HG03558 (cell line): ENCODE data around the gene HSD11B2.
A peak's percentile ranks its signal among the peaks of the same experiment; 100 is the strongest.

ENCODE experiments used
- ATAC-seq: cut with Tn5 transposase; IDR thresholded peaks from one replicate; pipeline ENCODE4 v1.9.1; 2021; ENCODE audit warnings: moderate number of reproducible peaks; ENCODE audit not compliant: unreplicated experiment; ENCODE audit errors: extremely low read depth

HSD11B2 gene

DNA sequence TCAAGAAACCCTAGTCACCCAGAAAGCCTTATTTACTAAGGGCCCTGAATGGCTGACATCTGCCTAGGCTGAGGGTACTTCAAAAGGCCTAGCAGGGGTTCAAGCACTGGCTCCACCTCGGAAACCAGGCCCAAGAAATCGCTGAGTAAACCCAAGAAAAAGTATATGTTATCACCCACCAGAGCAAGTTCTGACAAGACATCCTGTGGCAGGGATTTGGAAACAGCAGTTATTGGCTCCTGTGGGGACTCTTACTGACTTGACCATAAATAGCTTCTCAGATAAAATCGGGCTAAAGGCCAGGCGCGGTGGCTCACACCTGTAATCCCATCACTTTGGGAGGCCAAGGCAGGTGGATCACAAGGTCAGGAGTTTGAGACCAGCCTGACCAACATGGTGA, 37.8 kb downstream of the HSD11B2 start:
- ATAC-seq, result no peak

DNA sequence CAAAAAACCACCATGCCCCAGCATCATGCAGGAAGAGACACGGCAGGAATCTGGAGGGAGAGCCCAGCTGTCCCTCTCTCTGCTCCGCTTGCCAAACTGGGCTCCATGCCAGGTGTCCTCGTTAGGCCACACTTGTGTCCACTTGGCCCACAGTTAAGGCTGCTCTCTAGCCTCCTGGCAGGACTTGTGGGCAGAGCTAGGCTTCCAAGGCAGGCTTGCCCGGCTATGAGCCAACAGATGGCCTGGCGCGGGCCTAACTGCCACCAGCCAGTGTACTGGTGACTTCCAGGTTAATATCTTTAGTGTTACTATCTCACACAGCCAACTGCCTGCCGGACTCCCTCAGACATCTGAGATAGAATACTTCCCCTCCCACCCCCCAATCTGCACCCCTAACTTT, 39.4 kb downstream of the HSD11B2 start:
- ATAC-seq, result no peak

DNA sequence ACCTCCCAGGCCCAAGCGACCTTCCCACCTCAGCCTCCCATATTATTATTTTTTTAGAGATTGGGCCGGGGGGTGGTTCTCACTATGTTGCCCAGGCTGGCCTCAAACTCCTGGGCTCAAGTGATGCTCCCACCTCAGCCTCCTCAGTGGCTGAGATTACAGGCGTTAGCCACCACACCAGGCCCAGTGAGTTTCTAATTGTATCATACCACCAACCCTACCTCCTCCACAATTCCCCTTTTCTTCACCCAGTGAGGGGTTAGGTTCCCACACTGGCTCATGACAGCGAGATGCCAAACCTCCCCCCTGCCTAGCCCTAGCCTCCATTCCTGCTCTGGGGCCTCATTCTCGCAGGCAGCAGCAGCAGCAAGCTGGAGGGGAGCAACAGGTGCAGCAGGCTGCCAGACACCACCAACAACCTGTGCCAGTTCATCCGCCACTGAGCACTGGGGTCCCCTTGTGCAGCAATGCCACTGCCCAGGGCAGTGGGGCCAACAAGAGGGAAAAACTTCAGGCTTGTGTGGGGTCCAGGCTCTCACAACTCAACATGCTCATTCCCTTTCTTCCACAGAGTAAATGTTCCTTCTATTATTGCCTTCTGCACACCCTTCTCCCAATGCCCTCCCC, 41.0 kb downstream of the HSD11B2 start:
- ATAC-seq, result no peak

DNA sequence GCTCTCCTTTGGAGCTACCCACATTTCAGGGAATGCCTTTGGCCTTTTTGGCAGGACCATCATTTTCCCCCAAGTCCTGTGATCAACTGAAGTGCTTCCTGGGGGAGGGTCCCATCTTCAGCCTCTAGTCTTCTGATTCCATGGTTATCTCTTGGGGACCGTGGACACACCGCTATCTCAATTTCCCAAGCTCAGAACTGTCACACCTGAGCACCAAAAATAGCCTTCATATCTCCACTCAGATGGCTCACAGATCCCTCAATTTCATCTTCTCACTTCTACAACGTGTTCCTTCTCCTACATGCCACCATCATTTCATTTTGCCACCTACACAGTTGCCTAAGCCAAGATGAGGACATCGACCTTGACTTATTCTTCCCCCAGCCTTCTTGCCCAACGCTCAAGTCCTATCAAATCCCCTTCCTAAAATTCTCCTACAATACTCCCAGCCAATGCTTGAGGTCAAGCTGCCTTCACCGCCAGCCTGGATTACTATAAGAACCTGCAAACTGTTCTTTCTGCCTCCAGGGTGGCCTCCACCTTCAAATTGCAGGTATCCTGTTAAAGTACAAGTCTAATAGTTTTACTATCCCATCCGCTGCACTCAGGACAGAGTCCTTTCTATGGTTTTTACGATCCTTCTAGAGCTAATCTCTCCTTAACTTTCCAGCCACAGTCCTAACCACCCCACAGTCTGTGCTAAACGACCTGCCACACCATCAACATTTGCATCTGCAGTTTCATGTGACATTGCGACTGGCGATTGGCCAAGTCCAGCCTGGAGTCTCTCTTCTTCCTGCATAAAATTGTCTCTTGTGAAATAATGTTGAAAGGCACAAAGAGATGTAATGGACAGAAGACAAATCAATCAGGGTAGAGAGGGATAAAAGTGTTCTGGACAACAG, 43.9 kb downstream of the HSD11B2 start:
- no peak for ATAC-seq

DNA sequence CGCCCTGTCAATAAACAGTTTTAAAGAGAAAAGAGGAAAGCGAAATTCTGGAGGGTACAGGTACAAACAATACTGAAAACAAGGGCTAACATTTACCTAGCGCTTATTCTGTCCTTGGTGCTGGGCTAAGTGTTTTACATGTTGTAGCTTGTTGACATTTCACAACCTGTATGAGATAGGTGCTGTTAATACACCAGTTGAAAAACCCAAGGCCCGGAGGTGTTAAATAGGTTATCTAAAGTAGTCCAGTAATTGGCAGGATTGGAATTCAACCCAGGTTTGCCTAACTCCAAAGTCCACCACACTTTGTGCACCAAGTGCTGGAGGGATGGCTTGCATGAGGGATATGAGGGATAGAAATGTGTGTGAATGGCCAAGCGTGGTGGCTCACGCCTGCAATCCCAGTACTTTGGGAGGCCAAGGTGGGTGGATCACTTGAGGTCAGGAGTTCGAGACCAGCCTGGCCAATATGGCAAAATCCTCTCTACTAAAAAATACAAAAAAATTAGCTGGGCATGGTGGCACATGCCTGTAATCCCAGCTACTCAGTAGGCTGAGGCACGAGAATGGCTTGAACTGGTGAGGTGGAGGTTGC, 47.1 kb downstream of the HSD11B2 start:
- no peak for ATAC-seq

DNA sequence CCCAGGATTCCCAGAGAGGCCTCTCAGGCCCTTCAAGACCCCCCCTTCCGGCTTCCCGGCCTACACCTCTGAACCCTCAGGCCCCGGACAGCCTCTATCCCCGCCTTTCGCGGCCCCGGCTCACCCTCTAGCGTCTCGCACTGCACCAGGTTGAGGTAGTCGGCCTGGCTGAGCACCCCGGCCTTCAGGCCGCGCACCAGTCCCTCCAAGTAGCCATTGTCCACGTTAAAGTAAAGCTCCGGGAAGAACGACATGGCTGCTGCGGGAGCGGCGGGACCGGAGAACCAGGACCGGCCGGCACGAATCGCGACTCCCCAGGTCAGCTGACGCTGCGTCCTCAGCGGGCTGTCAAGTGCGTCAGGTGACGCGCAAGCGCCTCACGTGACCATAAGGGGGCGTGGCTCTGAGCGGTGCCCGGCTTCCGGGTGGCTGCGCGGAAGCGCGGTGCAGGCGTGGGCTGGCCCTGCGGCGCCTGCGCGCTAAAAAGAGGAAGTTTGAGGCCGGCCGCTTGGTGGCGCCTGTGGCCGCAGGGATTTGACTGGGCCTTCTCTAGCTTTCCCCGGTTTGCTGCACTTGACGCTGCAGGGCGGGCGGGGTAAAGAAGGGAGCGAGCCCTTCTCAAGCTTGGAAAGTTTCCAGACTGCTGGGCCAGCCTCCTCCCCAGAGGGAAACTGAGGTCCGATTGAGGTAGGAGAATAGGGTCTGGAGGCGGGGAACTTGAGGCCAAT, 50.1 kb downstream of the HSD11B2 start, which contains the start of gene ATP6V0D1:
Gene ATP6V0D1, minus strand, starts transcription at position 325 of the 728 bp plus-strand sequence. Its CDS starts 71 bp downstream, at position 254.
- ATAC-seq, result peak; percentile 88

DNA sequence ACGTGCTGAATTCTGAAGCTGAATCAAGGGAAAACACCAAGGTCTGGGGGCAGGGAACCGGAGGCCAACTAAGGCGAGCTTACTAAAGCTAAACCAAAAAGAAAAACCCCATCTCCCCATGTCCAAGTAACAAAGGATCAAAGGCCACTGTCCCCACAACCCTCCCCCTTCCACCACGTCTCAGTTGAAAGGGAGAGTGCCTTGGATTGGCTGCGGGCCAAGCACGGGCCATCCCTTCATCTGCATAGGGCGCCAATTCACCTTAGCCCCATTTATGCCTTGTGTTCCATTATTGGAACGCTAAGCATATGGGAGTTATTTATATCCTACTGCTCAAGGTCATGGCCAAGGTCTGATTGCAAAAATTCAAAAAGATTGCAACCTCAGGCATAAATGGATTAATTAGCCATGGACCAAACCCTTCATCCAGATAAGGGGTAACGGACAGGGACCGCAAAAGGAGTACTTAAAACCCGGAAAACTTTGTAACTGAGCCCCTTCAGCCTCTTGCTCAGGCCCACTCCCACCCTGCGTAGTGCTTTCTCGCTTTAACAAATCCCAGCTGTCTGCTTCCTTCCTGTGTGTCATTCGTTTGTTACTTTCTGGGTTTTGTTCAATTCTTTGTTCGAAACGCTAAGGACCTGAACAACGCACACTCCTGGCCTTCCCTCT, 50.8 kb downstream of the HSD11B2 start:
- no peak for ATAC-seq

DNA sequence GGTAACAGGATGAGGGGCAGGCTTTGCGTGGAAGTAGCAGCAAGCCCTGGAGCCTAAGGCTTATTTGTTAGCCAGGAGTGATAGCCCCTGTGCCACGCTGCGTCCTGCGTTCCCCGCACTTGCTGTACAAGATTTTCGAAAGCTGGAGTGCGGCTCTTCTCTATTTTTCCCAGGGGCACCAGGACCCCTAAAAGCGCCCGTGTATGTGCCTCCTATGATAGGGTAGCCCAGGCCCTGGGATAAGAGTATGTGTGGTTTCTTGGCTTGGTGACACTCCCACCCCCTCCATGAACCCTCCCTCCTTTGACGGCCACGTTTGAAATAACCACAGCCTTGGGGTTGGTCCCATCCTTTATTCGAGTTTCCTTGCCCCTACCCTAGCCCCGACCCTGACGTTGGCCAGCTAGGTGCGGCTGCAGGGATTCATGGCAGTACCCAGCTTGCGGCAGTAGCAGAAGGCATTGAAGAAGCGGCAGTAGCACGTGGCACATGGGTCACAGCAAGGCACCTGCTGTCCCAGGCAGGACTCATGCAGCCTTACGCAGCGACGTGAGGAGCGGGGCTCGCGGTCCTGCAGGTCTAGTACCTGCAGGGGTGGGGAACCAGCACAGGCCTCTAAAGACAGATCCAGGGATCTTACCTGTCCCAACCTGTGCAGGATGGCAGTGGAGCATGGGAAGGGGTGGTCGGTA, 51.5 kb downstream of the HSD11B2 start:
- ATAC-seq, result no peak

DNA sequence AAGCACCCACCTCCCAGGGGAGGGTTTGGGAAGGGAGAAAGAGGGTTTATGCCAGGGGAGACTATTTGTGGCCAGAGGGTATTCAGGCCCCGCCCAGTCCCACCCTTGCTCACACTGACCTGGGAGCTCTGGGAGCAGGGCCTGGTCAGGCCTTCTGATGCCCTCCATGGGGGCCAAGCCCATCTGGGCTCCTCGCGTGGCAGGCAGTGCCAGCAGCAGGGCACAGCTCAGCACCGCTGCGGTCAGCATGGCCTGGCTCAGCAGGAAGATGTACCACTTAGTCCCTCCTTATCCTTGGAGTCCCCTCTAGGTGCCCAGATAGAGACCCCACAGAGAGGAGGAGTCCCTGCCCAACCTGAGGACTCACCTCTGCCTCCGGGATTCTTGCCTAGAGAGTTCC, 52.2 kb downstream of the HSD11B2 start, which contains the start of gene AGRP:
Gene AGRP, minus strand, starts transcription at position 398 of the 400 bp plus-strand sequence. Its CDS starts 149 bp downstream, at position 249.
- no peak for ATAC-seq

DNA sequence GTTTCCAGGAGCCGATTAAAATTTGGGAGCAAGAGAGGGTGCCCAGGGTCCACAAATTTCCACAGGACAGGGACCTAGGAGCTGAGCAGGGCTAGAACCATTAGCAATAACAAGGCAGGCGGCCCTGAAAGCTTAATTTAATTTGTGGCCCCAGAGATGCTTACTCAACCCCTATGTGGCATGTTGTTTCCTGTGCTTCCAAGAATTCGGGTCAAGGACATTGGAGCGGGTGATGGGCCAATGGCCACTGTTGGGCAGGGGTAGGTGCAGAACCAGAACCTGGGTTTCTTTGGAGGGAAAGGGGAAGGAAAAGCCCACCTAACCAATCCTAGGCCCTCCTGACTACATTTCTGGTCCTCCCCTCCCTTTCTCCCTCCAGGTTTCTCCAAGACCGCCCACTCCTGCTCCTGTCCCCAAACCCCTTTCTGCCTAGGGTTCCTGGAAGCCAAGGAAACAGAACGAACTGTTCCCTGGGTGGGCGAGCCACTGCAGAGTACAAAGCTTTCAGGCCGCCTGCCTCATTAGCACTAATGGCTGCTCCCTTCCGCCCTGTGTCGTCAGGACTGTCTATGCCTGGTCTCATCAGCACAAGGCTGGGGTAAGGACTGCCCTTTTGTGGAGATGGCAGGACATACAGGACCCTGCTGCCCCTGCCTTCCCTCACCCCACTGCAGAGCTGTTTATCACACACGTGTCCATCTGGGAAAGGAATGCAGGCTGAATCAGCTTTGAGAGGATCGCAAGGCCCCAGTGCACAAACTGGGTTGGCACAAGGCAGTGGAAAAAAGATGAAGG, 53.0 kb downstream of the HSD11B2 start:
- no peak for ATAC-seq

DNA sequence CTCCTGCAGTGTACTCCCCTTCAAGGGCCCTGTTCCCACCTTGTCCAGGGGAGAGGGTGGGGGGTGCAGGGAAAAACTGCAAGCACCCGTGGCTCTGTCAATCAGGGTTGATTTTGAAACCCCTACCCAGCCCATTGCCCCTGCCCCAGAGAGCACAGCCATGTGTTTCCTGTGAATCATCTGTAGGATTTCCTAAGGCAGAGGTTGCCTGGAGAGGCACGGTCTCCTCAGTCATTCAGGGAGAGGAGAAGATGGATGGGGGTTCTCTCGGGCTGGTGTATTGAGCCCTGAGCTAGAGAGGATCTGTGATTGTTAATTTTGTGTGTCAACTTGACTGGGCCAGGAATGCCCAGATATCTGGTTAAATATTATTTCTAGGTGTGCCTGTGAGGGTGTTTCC, 55.9 kb downstream of the HSD11B2 start:
- no peak for ATAC-seq
